NCI-H82 (cell line): ENCODE measurements around the gene GNG13.
"Not testable (repeated sequence)": the region's sequence is repeated elsewhere in the genome, so short reads cannot be mapped to it uniquely, and the experiment has no call there.

Experiments used
- DNase-seq: peaks from one replicate; lab custom pipeline; 2025; lab: John Stamatoyannopoulos, UW

The GNG13 gene

GRCh38 chr16:776824-777223 lies 23.7 kb downstream of the GNG13 start:
- DNase-seq, result no peak

- not testable (repeated sequence) for DNase-seq
Measured at GRCh38 chr16:776298-776697, 24.2 kb downstream of the GNG13 start.

GRCh38 chr16:775236-775796 lies 25.2 kb downstream of the GNG13 start:
- DNase-seq, result no peak

GRCh38 chr16:774086-775001 lies 26.2 kb downstream of the GNG13 start:
- no peak for DNase-seq

- no peak for DNase-seq
Measured at GRCh38 chr16:772959-773358, 27.6 kb downstream of the GNG13 start.

GRCh38 chr16:770411-770810 lies 30.1 kb downstream of the GNG13 start:
- no peak for DNase-seq

GRCh38 chr16:769934-770333 lies 30.6 kb downstream of the GNG13 start:
- DNase-seq, result no peak

- no peak for DNase-seq
Measured at GRCh38 chr16:769184-769784, 31.2 kb downstream of the GNG13 start.

- no peak for DNase-seq
Measured at GRCh38 chr16:768428-768827, 32.1 kb downstream of the GNG13 start.

GRCh38 chr16:767743-768235 lies 32.7 kb downstream of the GNG13 start:
- DNase-seq, result no peak

GRCh38 chr16:766820-767640 lies 33.5 kb downstream of the GNG13 start:
- no peak for DNase-seq

GRCh38 chr16:766008-766819 lies 34.3 kb downstream of the GNG13 start:
- no peak for DNase-seq

- DNase-seq, result no peak
Measured at GRCh38 chr16:765488-765865, 35.1 kb downstream of the GNG13 start.

- no peak for DNase-seq
Measured at GRCh38 chr16:764848-765487, 35.6 kb downstream of the GNG13 start.

- no peak for DNase-seq
Measured at GRCh38 chr16:764184-764750, 36.3 kb downstream of the GNG13 start.

- DNase-seq, result no peak
Measured at GRCh38 chr16:763369-764183, 37.0 kb downstream of the GNG13 start.

GRCh38 chr16:762595-763268 lies 37.8 kb downstream of the GNG13 start:
- no peak for DNase-seq

- DNase-seq, result no peak
Measured at GRCh38 chr16:761625-762513, 38.7 kb downstream of the GNG13 start.
